NCI-H2029 (cell line): ENCODE data around the gene SPRR1A.

Experiments
- DNase-seq: peaks from one replicate; lab custom pipeline; 2025; lab: John Stamatoyannopoulos, UW

The SPRR1A gene

GRCh38 chr1:153030895-153031294 is 47.0 kb downstream of the SPRR1A start, which contains the start of gene SPRR1B:
Gene SPRR1B, plus strand, starts transcription at chr1:153031203. Its CDS starts 1,143 bp downstream, at chr1:153032346.
- no peak for DNase-seq

GRCh38 chr1:153032073-153032472 is 48.2 kb downstream of the SPRR1A start:
- no peak for DNase-seq

GRCh38 chr1:153032677-153033308 is 48.9 kb downstream of the SPRR1A start:
- DNase-seq = no peak

GRCh38 chr1:153035211-153035610 is 51.3 kb downstream of the SPRR1A start:
- DNase-seq = no peak
